ENCODE results near the gene NUP54. TPM values are rescaled to one million over a fixed set of nuclear protein-coding genes. Genes with fewer than 3 reads are reported as not detected.

NUP54 gene
- 10 to 100 TPM; 31.5 to 35.3 TPM for total RNA-seq

GRCh38 chr4:76148142-76148865, at the start of gene NUP54:
Gene NUP54, minus strand, starts transcription at chr4:76148397. Its CDS starts 23 bp downstream, at chr4:76148374.
- peaks cover 4% of the 10 kb centered on the region for H3K4me1 ChIP-seq
- no peak for TF ChIP-seq CTCF (IDR thresholded peaks at IDR 0.05)
- H3K27ac ChIP-seq = peak within 1 kb of the TSS; percentile 86
- intact Hi-C loops (cut with DNase I) = no loop called here
- H3K9ac ChIP-seq (ENCODE audit: low read depth in 2 of 2, low read length in 2 of 2) = peak within 1 kb of the TSS; percentile 90 to 92
- H3K27me3 ChIP-seq = no peaks in the 10 kb centered on the region
- peak; percentile 97 for DNase-seq
- H3K4me3 ChIP-seq = peak within 1 kb of the TSS; percentile 95
- H3K9me3 ChIP-seq = no peaks in the 10 kb centered on the region
- no peaks in the 10 kb centered on the region for H3K36me3 ChIP-seq

- no peak for DNase-seq
- H3K27ac ChIP-seq = peak overlapping the region; percentile 80
- H3K9me3 ChIP-seq = no peaks in the 10 kb centered on the region
- H3K4me3 ChIP-seq = no peak overlapping the region
- no peaks in the 10 kb centered on the region for H3K27me3 ChIP-seq
- no peak for TF ChIP-seq CTCF (IDR thresholded peaks at IDR 0.05)
- peaks cover 6% of the 10 kb centered on the region for H3K36me3 ChIP-seq
- peaks cover 43% of the 10 kb centered on the region for H3K4me1 ChIP-seq
- intact Hi-C loops (cut with DNase I) = no loop called here
- peak overlapping the region in 1 of 2 donors; percentile 62 for H3K9ac ChIP-seq (ENCODE audit: low read depth in 2 of 2, low read length in 2 of 2)
These were observed 49.0 kb upstream of the NUP54 start for GRCh38 chr4:76197031-76197743.

- peaks cover 6% of the 10 kb centered on the region for H3K36me3 ChIP-seq
- intact Hi-C loops (cut with DNase I) = no loop called here
- no peak for TF ChIP-seq CTCF (IDR thresholded peaks at IDR 0.05)
- H3K27ac ChIP-seq = peak overlapping the region; percentile 80
- H3K27me3 ChIP-seq = no peaks in the 10 kb centered on the region
- H3K9me3 ChIP-seq = no peaks in the 10 kb centered on the region
- DNase-seq = no peak
- H3K4me3 ChIP-seq = no peak overlapping the region
- peaks cover 38% of the 10 kb centered on the region for H3K4me1 ChIP-seq
- no peak overlapping the region for H3K9ac ChIP-seq (ENCODE audit: low read depth in 2 of 2, low read length in 2 of 2)
These were observed 48.2 kb upstream of the NUP54 start for GRCh38 chr4:76196376-76196775.

- DNase-seq = no peak
- no peak overlapping the region for H3K9ac ChIP-seq (ENCODE audit: low read depth in 2 of 2, low read length in 2 of 2)
- peaks cover 6% of the 10 kb centered on the region for H3K36me3 ChIP-seq
- no peak for TF ChIP-seq CTCF (IDR thresholded peaks at IDR 0.05)
- intact Hi-C loops (cut with DNase I) = no loop called here
- no peaks in the 10 kb centered on the region for H3K9me3 ChIP-seq
- no peaks in the 10 kb centered on the region for H3K27me3 ChIP-seq
- no peak overlapping the region for H3K27ac ChIP-seq
- peaks cover 28% of the 10 kb centered on the region for H3K4me1 ChIP-seq
- no peak overlapping the region for H3K4me3 ChIP-seq
These were observed 47.1 kb upstream of the NUP54 start for GRCh38 chr4:76195326-76195725.

- no peaks in the 10 kb centered on the region for H3K27me3 ChIP-seq
- DNase-seq = no peak
- H3K4me3 ChIP-seq = no peak overlapping the region
- no peak for TF ChIP-seq CTCF (IDR thresholded peaks at IDR 0.05)
- intact Hi-C loops (cut with DNase I) = no loop called here
- H3K27ac ChIP-seq = no peak overlapping the region
- H3K9me3 ChIP-seq = no peaks in the 10 kb centered on the region
- H3K9ac ChIP-seq (ENCODE audit: low read depth in 2 of 2, low read length in 2 of 2) = no peak overlapping the region
- peaks cover 6% of the 10 kb centered on the region for H3K36me3 ChIP-seq
- H3K4me1 ChIP-seq = peaks cover 18% of the 10 kb centered on the region
These were observed 46.1 kb upstream of the NUP54 start for GRCh38 chr4:76194325-76194724.
